Neural cell (in vitro differentiated cells): ENCODE measurements around the gene PHF3. TPM values are rescaled to one million over a fixed set of nuclear protein-coding genes. Genes with fewer than 3 reads are reported as not detected.

Source experiments
- H2AFZ ChIP-seq: fragments of 200-600, 300-800 bp; sonication (generic), shearing (Covaris generic); 2 replicates; pipeline ENCODE4 v1.6.0; 2014; ENCODE audit warnings: low read depth, mild to moderate bottlenecking, antibody characterized with exemption, low read length, moderate library complexity
- H3F3A ChIP-seq: fragments of 200-600 bp; shearing (Covaris generic); 2 replicates; pipeline ENCODE4 v1.6.1; 2016; ENCODE audit warnings: mild to moderate bottlenecking, moderate library complexity, mixed read lengths, antibody characterized with exemption, low read length; ENCODE audit not compliant: insufficient read depth, poor library complexity, severe bottlenecking
- H3K27ac ChIP-seq: fragments of 200-600, 300-800 bp; sonication (generic), shearing (Covaris generic); 2 replicates; pipeline ENCODE4 v1.5.1; 2014; ENCODE audit warnings: mild to moderate bottlenecking, low read length, moderate library complexity
- H3K27me3 ChIP-seq: fragments of 300-800, 200-600 bp; sonication (generic), shearing (Covaris generic); 2 replicates; pipeline ENCODE4 v1.6.0; 2014; ENCODE audit warnings: mild to moderate bottlenecking, low read depth, low read length, moderate library complexity; ENCODE audit not compliant: insufficient read depth
- H3K36me3 ChIP-seq: fragments of 300-800, 200-600 bp; sonication (generic), shearing (Covaris generic); 2 replicates; pipeline ENCODE4 v1.5.1; 2014; ENCODE audit warnings: mild to moderate bottlenecking, antibody characterized with exemption, low read length, moderate library complexity; ENCODE audit not compliant: insufficient read depth
- H3K4me2 ChIP-seq: fragments of 300-800, 200-600 bp; sonication (generic), shearing (Covaris generic); 2 replicates; pipeline ENCODE4 v1.6.0; 2014; ENCODE audit warnings: mild to moderate bottlenecking, low read length
- H3K4me3 ChIP-seq: fragments of 300-800, 200-600 bp; sonication (generic), shearing (Covaris generic); 2 replicates; pipeline ENCODE4 v1.5.1; 2014; ENCODE audit warnings: mild to moderate bottlenecking, low read length, moderate library complexity
- H3K79me2 ChIP-seq: fragments of 200-600 bp; shearing (Covaris generic); replicated peaks from 2 replicates; pipeline ENCODE4 v1.6.0; 2014; ENCODE audit warnings: mild to moderate bottlenecking, low read length, moderate library complexity; ENCODE audit not compliant: insufficient read depth
- H3K9ac ChIP-seq: fragments of 300-800, 200-600 bp; sonication (generic), shearing (Covaris generic); 2 replicates; pipeline ENCODE4 v1.6.1; 2016; ENCODE audit warnings: mild to moderate bottlenecking, low read length, mixed read lengths
- H3K9me2 ChIP-seq: fragments of 200-600 bp; shearing (Covaris generic); 2 replicates; pipeline ENCODE4 v1.6.1; 2016; ENCODE audit warnings: mild to moderate bottlenecking, low read length, mixed read lengths; ENCODE audit not compliant: insufficient read depth
- H3K9me3 ChIP-seq: fragments of 200-600, 300-800 bp; sonication (generic), shearing (Covaris generic); 2 replicates; pipeline ENCODE4 v1.6.1; 2016; ENCODE audit warnings: mild to moderate bottlenecking, mixed run types, low read length, moderate library complexity, mixed read lengths
- H4K20me1 ChIP-seq: fragments of 200-600 bp; shearing (Covaris generic); 2 replicates; pipeline ENCODE4 v1.6.1; 2016; ENCODE audit warnings: mild to moderate bottlenecking, mixed run types; ENCODE audit not compliant: insufficient read depth
- CTCF ChIP-seq: fragments of 450-650 bp; IDR thresholded peaks from 2 replicates; pipeline ENCODE4 v1.5.1; 2014; ENCODE audit warnings: antibody characterized with exemption, mild to moderate bottlenecking, moderate library complexity; ENCODE audit not compliant: poor library complexity, severe bottlenecking
- EP300 ChIP-seq: fragments of 450-650 bp; conservative IDR thresholded peaks from 2 replicates; pipeline ENCODE4 v1.6.1; 2014; ENCODE audit warnings: antibody characterized with exemption, mild to moderate bottlenecking, moderate library complexity; ENCODE audit not compliant: poor library complexity, severe bottlenecking
- EZH2 ChIP-seq: fragments of 200-600, 300-800 bp; shearing (Covaris generic), sonication (generic); IDR thresholded peaks from 2 replicates; pipeline ENCODE4 v1.6.1; 2014; ENCODE audit warnings: antibody characterized with exemption, low read length, borderline replicate concordance, mild to moderate bottlenecking; ENCODE audit not compliant: insufficient read depth, poor library complexity, severe bottlenecking
- MXI1 ChIP-seq: fragments of 450-650 bp; conservative IDR thresholded peaks from 2 replicates; pipeline ENCODE4 v1.6.1; 2014; ENCODE audit warnings: antibody characterized with exemption, mild to moderate bottlenecking; ENCODE audit not compliant: poor library complexity, severe bottlenecking
- POLR2AphosphoS5 ChIP-seq: IDR thresholded peaks from 2 replicates; pipeline ENCODE4 v1.6.1; 2012
- RAD21 ChIP-seq: fragments of 450-650 bp; conservative IDR thresholded peaks from 2 replicates; pipeline ENCODE4 v1.6.1; 2014; ENCODE audit warnings: antibody characterized with exemption, mild to moderate bottlenecking, moderate library complexity
- SMC3 ChIP-seq: fragments of 450-650 bp; conservative IDR thresholded peaks from 2 replicates; pipeline ENCODE4 v1.6.1; 2014; ENCODE audit warnings: antibody characterized with exemption, mild to moderate bottlenecking, moderate library complexity; ENCODE audit not compliant: poor library complexity
- TAF1 ChIP-seq: IDR thresholded peaks from 2 replicates; pipeline ENCODE4 v1.6.1; 2012; ENCODE audit warnings: low read depth
- polyA minus RNA-seq: library from RNA; depleted of rRNA, polyadenylated mRNA; stranded (reverse); fragments of >200 nt; gene quantifications from 2 replicates; pipeline ENCODE4 v1.2.3, GENCODE V29; 2014
- polyA plus RNA-seq: library from polyadenylated mRNA; depleted of rRNA; stranded (reverse); fragments of >200 nt; gene quantifications from 2 replicates; pipeline ENCODE4 v1.2.3, GENCODE V29; 2014
- TF ChIP-seq, protein P1 (sequence below): IDR thresholded peaks from 2 replicates; pipeline ENCODE4 v1.6.1; 2012; ENCODE audit warnings: borderline replicate concordance

PHF3 gene, protein sequence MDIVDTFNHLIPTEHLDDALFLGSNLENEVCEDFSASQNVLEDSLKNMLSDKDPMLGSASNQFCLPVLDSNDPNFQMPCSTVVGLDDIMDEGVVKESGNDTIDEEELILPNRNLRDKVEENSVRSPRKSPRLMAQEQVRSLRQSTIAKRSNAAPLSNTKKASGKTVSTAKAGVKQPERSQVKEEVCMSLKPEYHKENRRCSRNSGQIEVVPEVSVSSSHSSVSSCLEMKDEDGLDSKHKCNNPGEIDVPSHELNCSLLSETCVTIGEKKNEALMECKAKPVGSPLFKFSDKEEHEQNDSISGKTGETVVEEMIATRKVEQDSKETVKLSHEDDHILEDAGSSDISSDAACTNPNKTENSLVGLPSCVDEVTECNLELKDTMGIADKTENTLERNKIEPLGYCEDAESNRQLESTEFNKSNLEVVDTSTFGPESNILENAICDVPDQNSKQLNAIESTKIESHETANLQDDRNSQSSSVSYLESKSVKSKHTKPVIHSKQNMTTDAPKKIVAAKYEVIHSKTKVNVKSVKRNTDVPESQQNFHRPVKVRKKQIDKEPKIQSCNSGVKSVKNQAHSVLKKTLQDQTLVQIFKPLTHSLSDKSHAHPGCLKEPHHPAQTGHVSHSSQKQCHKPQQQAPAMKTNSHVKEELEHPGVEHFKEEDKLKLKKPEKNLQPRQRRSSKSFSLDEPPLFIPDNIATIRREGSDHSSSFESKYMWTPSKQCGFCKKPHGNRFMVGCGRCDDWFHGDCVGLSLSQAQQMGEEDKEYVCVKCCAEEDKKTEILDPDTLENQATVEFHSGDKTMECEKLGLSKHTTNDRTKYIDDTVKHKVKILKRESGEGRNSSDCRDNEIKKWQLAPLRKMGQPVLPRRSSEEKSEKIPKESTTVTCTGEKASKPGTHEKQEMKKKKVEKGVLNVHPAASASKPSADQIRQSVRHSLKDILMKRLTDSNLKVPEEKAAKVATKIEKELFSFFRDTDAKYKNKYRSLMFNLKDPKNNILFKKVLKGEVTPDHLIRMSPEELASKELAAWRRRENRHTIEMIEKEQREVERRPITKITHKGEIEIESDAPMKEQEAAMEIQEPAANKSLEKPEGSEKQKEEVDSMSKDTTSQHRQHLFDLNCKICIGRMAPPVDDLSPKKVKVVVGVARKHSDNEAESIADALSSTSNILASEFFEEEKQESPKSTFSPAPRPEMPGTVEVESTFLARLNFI (N-terminal part only)
- polyA plus RNA-seq (20.9 and 21.1 TPM in 2 replicates), polyA minus RNA-seq (174 and 214 TPM in 2 replicates)

DNA sequence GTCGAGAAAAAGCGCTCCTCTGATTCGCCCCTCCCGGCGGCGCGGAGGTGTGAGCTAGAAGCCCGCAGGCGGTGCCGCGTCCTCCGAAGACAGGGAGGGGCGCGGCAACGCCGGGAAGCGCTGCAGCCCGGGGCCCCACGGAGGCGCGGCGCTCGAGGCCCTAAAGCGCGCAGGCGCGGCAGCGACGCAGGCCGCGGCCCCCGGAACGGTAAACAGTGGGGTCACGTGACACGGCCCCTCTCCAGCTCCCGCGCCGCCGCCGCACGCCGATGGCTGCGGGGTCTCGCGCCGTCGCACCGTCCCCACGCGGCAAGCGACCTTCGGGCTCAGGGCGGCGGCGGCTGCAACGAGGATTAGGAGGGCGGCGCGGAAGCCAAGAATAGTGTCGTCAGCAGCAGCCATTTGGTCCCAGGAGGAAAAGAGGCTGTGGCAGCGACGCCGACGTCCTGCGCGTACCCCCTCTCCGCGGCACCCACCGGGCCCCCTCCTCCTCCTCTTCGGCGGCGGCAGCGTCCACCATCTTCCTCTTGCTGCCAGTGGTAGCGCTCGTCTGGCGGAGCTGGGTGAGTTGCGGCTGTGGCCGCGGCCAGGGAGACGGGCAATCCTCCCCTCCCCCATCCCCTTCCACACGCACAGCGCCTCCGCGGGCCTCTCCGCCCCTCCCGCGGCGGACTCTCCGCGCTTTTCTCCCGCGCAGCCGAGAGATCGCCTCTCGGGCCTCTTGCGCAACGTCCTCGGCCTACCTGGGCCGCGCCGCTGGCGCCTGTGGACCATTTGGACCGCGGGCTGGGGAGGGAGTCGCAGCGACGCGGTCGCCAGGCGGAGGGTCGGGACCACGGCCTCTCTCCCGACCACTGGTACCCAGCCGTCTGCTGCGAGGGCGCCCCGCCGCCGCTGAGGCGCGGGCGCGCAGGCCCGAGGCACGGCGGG lies at the start of gene PHF3:
Gene PHF3, plus strand, starts transcription at position 215 of the 930 bp plus-strand sequence. CDS start 10,750 bp downstream, outside the sequence.
- Histone ChIP-seq H2AFZ (peak within 1 kb of the TSS; percentile 58), H3K9me3 (no peaks in the 10 kb centered on the region), H3K9me2 (no peaks in the 10 kb centered on the region), H3K36me3 (no peaks in the 10 kb centered on the region), H3K4me2 (peak within 1 kb of the TSS; percentile 92), H3K79me2 (peaks cover 41% of the 10 kb centered on the region), H3K4me3 (peak within 1 kb of the TSS; percentile 87), H3F3A (peaks cover 4% of the 10 kb centered on the region), H4K20me1 (peaks cover 9% of the 10 kb centered on the region), H3K9ac (peak within 1 kb of the TSS; percentile 97), H3K27ac (peak within 1 kb of the TSS; percentile 94), H3K27me3 (no peaks in the 10 kb centered on the region)
- no peak for TF ChIP-seq RAD21
- TF ChIP-seq CTCF: peak; percentile 64
- peak; percentile 94 for TF ChIP-seq TAF1
- TF ChIP-seq SMC3: peak; percentile 33
- no peak for TF ChIP-seq EZH2
- TF ChIP-seq, protein P1, sequence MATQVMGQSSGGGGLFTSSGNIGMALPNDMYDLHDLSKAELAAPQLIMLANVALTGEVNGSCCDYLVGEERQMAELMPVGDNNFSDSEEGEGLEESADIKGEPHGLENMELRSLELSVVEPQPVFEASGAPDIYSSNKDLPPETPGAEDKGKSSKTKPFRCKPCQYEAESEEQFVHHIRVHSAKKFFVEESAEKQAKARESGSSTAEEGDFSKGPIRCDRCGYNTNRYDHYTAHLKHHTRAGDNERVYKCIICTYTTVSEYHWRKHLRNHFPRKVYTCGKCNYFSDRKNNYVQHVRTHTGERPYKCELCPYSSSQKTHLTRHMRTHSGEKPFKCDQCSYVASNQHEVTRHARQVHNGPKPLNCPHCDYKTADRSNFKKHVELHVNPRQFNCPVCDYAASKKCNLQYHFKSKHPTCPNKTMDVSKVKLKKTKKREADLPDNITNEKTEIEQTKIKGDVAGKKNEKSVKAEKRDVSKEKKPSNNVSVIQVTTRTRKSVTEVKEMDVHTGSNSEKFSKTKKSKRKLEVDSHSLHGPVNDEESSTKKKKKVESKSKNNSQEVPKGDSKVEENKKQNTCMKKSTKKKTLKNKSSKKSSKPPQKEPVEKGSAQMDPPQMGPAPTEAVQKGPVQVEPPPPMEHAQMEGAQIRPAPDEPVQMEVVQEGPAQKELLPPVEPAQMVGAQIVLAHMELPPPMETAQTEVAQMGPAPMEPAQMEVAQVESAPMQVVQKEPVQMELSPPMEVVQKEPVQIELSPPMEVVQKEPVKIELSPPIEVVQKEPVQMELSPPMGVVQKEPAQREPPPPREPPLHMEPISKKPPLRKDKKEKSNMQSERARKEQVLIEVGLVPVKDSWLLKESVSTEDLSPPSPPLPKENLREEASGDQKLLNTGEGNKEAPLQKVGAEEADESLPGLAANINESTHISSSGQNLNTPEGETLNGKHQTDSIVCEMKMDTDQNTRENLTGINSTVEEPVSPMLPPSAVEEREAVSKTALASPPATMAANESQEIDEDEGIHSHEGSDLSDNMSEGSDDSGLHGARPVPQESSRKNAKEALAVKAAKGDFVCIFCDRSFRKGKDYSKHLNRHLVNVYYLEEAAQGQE: peak; percentile 88
- TF ChIP-seq EP300: peak; percentile 86
- TF ChIP-seq POLR2AphosphoS5: peak; percentile 89
- TF ChIP-seq MXI1: peak; percentile 89
